Measurements from ENCODE around the gene LGR4. TPM values are rescaled to one million over a fixed set of nuclear protein-coding genes. Genes with fewer than 3 reads are reported as not detected.
"Not testable (repeated sequence)": the region's sequence is repeated elsewhere in the genome, so short reads cannot be mapped to it uniquely, and the experiment has no call there.

Gene LGR4
- total and polyA plus RNA-seq, 2 donors from 2014 or later: 22.7 to 109 TPM

DNA sequence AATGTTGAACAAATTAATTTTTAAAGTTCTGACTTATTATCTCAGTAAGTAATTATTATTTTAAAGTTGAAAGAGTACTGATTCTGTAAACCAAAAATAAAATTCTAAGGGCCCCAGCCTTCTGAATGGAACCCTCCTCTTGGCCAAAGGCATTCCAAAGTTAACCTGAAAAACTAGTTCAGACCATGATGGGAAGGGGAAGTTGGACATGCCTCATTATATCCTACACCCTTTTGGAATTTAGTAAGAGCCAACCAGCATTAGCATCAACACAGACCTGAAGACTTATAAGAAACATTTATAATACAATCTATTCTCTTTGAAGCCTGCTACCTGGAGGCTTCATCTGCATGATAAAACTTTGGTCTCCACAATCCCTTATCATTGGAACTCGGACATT is 18.9 kb downstream of the LGR4 start:
- no peaks in the 10 kb centered on the region for H3K27me3 ChIP-seq (ENCODE audit: control insufficient read depth, insufficient read depth, low read length)
- peaks cover 6 to 47% (median 10%) of the 10 kb centered on the region in 3 donors for H3K4me1 ChIP-seq (ENCODE audit: control insufficient read depth in 2 of 3, insufficient read depth in 2 of 3, low read depth in 1 of 3, low read length in 3 of 3)
- FAIRE-seq (no peak), DNase-seq (no peak)
- no peak overlapping the region for H3K27ac ChIP-seq (ENCODE audit: low read depth in 2 of 2, low read length in 2 of 2)
- intact Hi-C loops (cut with DNase I): no loop called here
- TF ChIP-seq, protein P1, sequence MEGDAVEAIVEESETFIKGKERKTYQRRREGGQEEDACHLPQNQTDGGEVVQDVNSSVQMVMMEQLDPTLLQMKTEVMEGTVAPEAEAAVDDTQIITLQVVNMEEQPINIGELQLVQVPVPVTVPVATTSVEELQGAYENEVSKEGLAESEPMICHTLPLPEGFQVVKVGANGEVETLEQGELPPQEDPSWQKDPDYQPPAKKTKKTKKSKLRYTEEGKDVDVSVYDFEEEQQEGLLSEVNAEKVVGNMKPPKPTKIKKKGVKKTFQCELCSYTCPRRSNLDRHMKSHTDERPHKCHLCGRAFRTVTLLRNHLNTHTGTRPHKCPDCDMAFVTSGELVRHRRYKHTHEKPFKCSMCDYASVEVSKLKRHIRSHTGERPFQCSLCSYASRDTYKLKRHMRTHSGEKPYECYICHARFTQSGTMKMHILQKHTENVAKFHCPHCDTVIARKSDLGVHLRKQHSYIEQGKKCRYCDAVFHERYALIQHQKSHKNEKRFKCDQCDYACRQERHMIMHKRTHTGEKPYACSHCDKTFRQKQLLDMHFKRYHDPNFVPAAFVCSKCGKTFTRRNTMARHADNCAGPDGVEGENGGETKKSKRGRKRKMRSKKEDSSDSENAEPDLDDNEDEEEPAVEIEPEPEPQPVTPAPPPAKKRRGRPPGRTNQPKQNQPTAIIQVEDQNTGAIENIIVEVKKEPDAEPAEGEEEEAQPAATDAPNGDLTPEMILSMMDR (IDR thresholded peaks at IDR 0.05; ENCODE audit: borderline replicate concordance, extremely low read depth, insufficient read depth): no peak
- H3K9me3 ChIP-seq (ENCODE audit: control insufficient read depth in 2 of 3, insufficient read depth in 1 of 3, low read length in 3 of 3): no peaks in the 10 kb centered on the region
- no peak overlapping the region for H3K4me3 ChIP-seq (ENCODE audit: low read length in 3 of 3)
- no peak overlapping the region for H3K9ac ChIP-seq (ENCODE audit: low read length in 3 of 3)
- H3K36me3 ChIP-seq (ENCODE audit: control insufficient read depth in 2 of 3, insufficient read depth in 3 of 3, low read length in 3 of 3): no peaks in the 10 kb centered on the region

DNA sequence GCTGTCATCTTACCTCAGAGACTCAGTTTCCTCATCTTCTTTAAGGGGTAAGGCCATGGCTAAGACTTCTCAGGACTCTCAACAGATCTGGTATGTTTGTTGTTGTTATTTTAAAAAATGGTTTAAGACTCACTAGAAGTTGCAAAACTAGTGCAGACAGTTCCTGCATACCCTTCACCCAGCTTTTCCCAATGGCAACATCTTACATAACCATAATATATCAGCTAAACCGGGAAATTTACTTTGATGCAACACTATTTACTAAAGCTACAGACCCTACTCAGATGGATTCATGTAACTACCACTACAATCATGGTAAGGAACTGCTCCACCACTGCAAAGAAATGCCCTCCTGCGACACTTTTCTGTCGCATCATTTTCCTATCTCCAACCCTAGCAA is 20.4 kb downstream of the LGR4 start:
- TF ChIP-seq, protein P1 (IDR thresholded peaks at IDR 0.05; ENCODE audit: borderline replicate concordance, extremely low read depth, insufficient read depth): no peak
- no peak overlapping the region for H3K9ac ChIP-seq (ENCODE audit: low read length in 3 of 3)
- no peaks in the 10 kb centered on the region for H3K9me3 ChIP-seq (ENCODE audit: control insufficient read depth in 2 of 3, insufficient read depth in 1 of 3, low read length in 3 of 3)
- peaks cover 6 to 34% (median 10%) of the 10 kb centered on the region in 3 donors for H3K4me1 ChIP-seq (ENCODE audit: control insufficient read depth in 2 of 3, insufficient read depth in 2 of 3, low read depth in 1 of 3, low read length in 3 of 3)
- no peaks in the 10 kb centered on the region for H3K27me3 ChIP-seq (ENCODE audit: control insufficient read depth, insufficient read depth, low read length)
- intact Hi-C loops (cut with DNase I): no loop called here
- DNase-seq (no peak), FAIRE-seq (no peak)
- H3K36me3 ChIP-seq (ENCODE audit: control insufficient read depth in 2 of 3, insufficient read depth in 3 of 3, low read length in 3 of 3): no peaks in the 10 kb centered on the region
- peak overlapping the region; percentile 4 to 47 for H3K27ac ChIP-seq (ENCODE audit: low read depth in 2 of 2, low read length in 2 of 2)
- H3K4me3 ChIP-seq (ENCODE audit: low read length in 3 of 3): no peak overlapping the region

DNA sequence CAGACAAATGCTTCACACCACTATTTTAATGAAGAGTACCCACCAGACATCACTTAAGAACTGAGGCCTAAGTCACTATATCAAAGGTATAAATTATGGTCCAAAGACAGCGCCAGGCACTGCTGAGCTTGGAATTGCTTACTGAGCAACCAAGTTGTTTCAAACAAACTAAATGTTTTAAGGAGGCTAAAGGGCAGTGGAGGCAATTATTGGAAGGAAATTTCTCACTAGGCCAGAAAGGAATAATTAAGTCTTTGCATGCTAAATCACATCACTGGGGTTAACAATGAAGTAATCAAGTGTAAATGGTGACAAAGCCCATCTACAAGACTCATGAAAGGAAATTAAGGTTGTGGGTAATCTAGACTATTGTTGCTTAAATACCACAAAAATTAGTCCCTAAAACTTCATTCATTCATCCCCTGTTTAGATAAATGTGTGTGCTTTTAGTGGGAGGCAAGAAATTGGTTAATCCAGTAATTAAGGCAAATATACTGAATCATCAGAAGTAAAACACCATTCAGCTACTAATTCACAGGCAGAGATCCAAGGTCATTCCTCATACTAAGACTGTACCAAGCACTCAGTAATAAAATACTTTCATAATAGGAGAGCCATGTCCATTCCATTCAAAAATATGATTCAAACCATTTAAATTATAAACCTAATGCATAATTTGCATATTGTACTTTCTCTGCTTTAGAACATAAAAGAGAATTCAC is 21.2 kb downstream of the LGR4 start:
- DNase-seq: peak in 1 of 5 donors; percentile 54
- H3K4me3 ChIP-seq (ENCODE audit: low read length in 3 of 3): no peak overlapping the region
- intact Hi-C loops (cut with DNase I): no loop called here
- no peaks in the 10 kb centered on the region for H3K9me3 ChIP-seq (ENCODE audit: control insufficient read depth in 2 of 3, insufficient read depth in 1 of 3, low read length in 3 of 3)
- no peaks in the 10 kb centered on the region for H3K36me3 ChIP-seq (ENCODE audit: control insufficient read depth in 2 of 3, insufficient read depth in 3 of 3, low read length in 3 of 3)
- H3K4me1 ChIP-seq (ENCODE audit: control insufficient read depth in 2 of 3, insufficient read depth in 2 of 3, low read depth in 1 of 3, low read length in 3 of 3): peaks cover 2 to 27% (median 10%) of the 10 kb centered on the region in 3 donors
- TF ChIP-seq, protein P1 (IDR thresholded peaks at IDR 0.05; ENCODE audit: borderline replicate concordance, extremely low read depth, insufficient read depth): no peak
- peak overlapping the region; percentile 4 to 47 for H3K27ac ChIP-seq (ENCODE audit: low read depth in 2 of 2, low read length in 2 of 2)
- H3K9ac ChIP-seq (ENCODE audit: low read length in 3 of 3): no peak overlapping the region
- peak; percentile 47 for FAIRE-seq
- no peaks in the 10 kb centered on the region for H3K27me3 ChIP-seq (ENCODE audit: control insufficient read depth, insufficient read depth, low read length)

DNA sequence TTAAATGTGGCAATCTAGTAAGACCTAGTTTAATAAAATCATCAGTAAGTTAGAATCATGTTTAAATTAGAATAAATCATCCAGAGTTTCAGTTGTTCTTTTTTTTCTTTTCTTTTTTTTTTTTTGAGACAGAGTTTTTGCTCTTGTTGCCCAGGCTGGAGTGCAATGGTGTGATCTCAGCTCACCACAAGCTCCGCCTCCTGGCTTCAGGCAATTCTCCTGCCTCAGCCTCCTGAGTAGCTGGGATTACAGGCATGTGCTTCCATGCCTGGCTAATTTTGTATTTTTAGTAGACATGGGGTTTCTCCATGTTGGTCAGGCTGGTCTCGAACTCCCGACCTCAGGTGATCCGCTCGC is 24.4 kb downstream of the LGR4 start:
- H3K36me3 ChIP-seq (ENCODE audit: control insufficient read depth in 2 of 3, insufficient read depth in 3 of 3, low read length in 3 of 3); FAIRE-seq; H3K27ac ChIP-seq (ENCODE audit: low read depth in 2 of 2, low read length in 2 of 2); DNase-seq; H3K9ac ChIP-seq (ENCODE audit: low read length in 3 of 3); intact Hi-C loops (cut with DNase I); H3K27me3 ChIP-seq (ENCODE audit: control insufficient read depth, insufficient read depth, low read length); H3K4me3 ChIP-seq (ENCODE audit: low read length in 3 of 3); H3K9me3 ChIP-seq (ENCODE audit: control insufficient read depth in 2 of 3, insufficient read depth in 1 of 3, low read length in 3 of 3): not testable (repeated sequence)
- peaks cover 0 to 35% (median 7%) of the 10 kb centered on the region in 3 donors for H3K4me1 ChIP-seq (ENCODE audit: control insufficient read depth in 2 of 3, insufficient read depth in 2 of 3, low read depth in 1 of 3, low read length in 3 of 3)

All from kidney (tissue), 14 donors.